ENCODE data around the gene ARMC5.

DNA sequence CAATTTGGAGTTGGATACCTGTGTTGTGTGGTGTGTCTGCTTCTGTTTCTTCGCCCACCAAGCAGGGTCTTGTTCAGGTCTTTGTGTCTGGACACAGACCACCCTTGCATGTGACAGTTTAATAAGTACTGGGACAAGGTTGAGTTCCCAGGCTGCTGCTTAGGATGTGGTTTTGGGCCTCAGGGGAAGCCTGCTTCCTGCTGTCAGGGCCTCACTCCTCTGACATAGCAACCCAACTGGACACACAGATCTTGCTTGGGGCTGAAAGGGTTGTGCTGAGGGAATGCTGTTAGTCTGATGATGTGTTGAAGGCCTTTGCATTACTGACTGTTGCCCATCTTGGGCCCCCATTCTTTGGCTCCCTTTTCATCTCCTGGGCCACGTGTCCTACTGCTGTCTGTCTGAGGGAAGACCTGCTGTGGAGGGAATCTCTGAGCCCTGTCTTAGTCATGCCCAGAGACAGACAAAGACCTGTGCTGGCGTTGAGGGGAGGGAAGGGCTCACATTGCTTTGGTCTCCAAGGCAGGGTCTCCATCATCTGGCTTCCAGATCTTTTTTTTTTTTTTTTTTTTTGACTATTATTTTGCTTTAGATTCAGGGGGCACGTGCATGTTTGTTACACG, 8.0 kb downstream of the ARMC5 start:
- TF ChIP-seq, protein P1, sequence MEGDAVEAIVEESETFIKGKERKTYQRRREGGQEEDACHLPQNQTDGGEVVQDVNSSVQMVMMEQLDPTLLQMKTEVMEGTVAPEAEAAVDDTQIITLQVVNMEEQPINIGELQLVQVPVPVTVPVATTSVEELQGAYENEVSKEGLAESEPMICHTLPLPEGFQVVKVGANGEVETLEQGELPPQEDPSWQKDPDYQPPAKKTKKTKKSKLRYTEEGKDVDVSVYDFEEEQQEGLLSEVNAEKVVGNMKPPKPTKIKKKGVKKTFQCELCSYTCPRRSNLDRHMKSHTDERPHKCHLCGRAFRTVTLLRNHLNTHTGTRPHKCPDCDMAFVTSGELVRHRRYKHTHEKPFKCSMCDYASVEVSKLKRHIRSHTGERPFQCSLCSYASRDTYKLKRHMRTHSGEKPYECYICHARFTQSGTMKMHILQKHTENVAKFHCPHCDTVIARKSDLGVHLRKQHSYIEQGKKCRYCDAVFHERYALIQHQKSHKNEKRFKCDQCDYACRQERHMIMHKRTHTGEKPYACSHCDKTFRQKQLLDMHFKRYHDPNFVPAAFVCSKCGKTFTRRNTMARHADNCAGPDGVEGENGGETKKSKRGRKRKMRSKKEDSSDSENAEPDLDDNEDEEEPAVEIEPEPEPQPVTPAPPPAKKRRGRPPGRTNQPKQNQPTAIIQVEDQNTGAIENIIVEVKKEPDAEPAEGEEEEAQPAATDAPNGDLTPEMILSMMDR (IDR thresholded peaks at IDR 0.05) = no peak
- no peak for TF ChIP-seq POLR2A (IDR thresholded peaks at IDR 0.05)
